Stimulated activated CD4-positive, alpha-beta T cell treated with anti-CD3 and anti-CD28 coated beads, TNF-alpha, amount 100 ng/mL, for 24 hours (primary cell): ENCODE data around the gene ERC1.
"Not testable (repeated sequence)": the region's sequence is repeated elsewhere in the genome, so short reads cannot be mapped to it uniquely, and the experiment has no call there.

Experiments used
- DNase-seq, 3 experiments: peaks; one replicate each; pipeline ENCODE4 v3.0.0-alpha.2; 2020; ENCODE audit warnings: low read depth in 3 of 3

ERC1 gene

GRCh38 chr12:1218369-1218768, 227.3 kb downstream of the ERC1 start:
- no peak for DNase-seq

DNA sequence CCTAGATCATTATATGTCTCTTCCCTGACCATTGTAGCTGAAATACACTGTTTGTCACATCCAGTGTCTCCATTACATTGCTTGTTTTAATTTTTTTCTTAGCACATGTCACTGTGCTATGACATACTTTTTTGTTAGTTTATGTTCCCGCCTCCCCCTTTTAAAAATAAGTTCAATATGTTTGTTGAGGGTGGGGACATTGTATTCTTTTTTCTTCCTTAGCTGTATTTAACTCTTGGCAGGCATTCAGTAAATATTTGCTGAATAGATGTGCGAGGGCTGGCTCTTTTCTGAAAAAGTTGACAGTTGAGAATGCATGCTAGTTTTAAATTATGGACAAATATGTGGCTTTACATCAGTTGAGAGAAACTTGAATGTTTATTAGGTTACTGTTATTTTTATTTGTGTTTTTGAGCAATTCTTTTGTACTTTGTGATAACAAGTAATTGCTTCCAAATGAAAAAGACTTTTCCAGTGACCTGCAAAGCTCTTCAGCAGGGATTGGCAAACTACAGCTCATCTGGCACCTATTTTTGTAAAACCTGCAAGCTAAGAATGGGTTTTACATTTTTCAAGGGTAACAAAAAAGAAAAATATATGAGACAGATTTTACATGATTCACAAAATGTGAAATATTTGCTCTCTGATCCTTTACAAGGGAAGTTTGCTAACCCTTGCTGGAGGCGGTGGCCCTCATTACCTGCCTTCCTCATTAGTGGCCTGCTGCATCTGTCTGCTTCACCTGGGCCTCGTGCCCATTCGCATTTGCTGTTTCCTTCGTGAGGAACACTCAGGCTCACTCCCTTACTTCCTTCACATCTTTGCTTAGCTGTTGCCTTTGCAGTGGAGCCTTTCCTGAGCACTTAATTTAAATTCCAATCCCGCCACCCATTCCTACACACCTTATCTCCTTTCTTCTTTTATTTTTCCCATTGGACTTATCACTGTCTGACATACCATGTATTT, 229.4 kb downstream of the ERC1 start:
- DNase-seq = no peak

DNA sequence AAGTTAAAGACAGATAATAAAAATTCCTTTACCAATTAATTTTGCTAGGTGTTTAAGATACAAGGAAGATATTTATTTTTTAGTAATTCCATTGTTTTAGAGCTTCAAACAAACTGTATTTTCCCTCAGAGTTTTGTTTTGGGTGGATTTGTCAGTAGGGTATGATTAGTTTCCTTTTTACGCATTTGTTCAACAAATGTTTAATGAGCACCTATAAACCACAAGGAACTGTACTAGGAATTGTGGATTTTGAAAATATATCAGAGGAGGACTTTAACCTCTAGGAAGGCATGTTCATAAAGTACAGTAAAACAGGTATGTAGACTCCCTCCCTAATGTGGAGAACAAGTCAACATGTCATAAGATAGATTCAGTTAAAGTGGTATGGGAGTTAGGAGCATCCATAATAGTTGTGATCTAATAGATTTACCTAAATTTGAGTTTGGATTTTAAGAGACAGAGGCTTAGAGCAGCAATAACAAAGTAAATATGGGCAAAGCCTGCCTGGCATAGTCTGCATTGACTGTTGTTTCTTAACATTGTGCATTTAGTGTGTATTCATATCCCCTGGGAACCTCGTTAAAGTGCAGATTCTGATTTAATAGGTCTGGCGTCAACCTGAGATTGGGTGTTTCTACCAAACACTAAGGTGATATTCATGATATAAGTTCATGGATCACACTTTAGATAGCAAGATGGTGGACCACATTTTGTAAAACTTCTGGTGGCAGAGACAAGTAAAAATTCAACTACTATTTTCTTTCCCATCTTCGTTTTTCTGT, 232.0 kb downstream of the ERC1 start:
- DNase-seq = no peak

GRCh38 chr12:1226951-1227350, 235.9 kb downstream of the ERC1 start:
- DNase-seq = no peak

DNA sequence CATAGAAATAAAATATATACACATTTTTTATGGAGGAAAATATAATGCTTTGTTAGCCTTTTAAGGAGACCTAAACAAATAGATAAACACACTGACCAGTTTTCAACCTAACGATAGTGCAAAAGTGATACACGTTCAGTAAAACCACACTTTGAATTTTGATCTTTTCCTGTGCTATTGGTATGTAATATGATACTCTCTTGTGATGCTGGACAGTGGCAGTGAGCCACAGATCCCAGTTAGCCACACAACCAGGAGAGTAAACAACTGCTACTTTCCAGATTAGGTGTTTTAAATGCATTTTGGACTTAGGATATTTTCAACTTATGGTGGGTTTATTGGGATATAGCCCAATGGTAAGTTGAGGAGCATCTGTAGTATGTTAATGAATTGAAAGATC, 243.1 kb downstream of the ERC1 start:
- DNase-seq = no peak

- no peak for DNase-seq
Observed at GRCh38 chr12:1246637-1247036, 255.6 kb downstream of the ERC1 start.

DNA sequence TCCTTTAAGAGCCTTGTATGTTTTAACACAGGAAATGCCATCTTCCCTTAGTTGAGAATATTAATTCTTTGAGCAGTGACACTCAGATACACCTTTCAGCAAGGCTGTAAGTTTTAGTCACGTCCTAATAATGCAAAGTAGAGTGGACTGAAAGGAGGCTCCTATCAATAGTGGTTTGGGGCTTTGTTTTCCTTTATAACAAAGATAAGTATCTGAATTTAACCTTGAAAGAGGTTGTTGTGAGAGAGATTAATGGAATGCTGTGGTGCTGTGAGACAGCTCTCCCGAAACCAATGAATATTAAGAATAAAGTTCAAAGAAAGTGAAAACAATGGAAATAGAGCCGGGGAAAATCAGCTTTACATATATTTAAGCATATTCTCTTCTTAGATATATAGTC, 259.6 kb downstream of the ERC1 start:
- DNase-seq = no peak

DNA sequence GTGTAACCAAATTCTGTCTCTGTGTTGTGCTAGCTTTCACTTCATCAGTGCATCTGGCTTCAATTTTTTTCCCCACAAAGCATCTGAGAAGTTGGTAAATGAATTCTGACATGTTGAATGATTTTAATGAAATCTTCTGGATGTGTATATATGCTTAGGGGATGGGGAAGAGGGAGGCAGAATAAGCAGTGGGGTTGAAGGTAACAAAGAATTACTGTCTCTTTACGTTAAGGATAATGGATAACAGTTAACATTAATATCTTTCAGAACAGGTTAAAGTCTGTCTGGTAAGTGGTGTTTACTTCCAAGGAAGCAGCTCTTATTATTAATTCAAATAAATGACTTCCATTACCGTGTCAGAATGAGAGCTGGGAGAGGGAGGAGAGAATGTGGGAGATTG, 261.7 kb downstream of the ERC1 start:
- DNase-seq = no peak

- not testable (repeated sequence) for DNase-seq
Observed at GRCh38 chr12:1255125-1255524, 264.1 kb downstream of the ERC1 start.

GRCh38 chr12:1255854-1256253, 264.8 kb downstream of the ERC1 start:
- DNase-seq = not testable (repeated sequence)

DNA sequence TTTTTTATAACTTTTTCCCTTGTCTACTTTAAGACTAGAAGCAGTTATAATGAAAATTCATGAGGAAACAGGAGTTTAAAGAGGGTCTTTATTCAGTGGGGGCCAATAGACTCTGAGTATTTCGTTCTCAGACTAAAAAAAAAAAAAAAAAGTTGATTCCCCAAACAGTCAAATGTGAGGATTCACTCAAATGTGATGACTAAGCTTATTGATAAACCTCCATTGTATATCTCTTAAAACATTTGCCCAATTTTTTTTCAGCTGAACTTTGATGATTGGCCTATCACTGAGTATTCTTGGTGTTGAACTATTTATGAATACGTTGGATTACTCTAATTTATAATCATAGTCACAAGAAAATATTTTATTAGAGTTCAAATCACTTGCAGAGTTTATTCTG, 265.3 kb downstream of the ERC1 start:
- DNase-seq = no peak

GRCh38 chr12:1256991-1257390, 266.0 kb downstream of the ERC1 start:
- DNase-seq = no peak

DNA sequence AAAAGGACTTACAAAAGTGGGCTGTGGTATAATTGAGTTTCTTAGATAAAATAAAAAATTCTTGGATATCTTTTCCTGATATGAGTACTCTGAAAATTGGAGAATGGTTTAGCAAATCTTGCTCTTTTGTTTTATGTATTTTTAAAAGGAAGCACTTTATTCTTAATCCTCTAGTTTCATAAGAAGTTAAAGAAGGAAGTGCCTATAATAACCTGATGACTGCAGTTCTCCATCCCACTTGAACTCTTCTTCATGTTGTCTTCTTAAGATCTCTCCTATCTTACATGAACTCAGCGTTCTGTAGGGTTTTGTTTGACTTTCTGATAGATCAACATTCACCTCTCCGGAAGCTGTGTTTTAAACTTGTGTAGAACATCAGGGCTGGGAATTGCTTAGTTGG, 271.0 kb downstream of the ERC1 start:
- no peak for DNase-seq

DNA sequence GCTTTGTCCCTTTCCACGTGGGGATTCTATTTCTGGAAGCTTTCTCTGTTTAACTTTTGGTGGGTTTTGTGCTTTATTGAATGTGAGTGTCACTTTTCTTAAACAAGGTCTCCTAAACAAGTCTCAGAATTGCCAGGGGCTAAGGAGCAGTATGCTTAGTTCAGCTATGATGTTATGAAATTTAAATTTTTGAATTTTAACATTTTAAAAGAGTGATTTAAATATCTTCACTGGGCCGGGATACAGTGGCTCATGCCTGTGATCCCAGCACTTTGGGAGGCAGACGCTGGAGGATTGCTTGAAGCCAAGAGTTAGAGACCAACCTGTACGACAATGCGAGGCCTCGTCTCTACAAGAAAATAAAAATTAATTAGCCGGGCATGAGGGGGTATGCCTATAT, 276.2 kb downstream of the ERC1 start:
- DNase-seq = no peak

DNA sequence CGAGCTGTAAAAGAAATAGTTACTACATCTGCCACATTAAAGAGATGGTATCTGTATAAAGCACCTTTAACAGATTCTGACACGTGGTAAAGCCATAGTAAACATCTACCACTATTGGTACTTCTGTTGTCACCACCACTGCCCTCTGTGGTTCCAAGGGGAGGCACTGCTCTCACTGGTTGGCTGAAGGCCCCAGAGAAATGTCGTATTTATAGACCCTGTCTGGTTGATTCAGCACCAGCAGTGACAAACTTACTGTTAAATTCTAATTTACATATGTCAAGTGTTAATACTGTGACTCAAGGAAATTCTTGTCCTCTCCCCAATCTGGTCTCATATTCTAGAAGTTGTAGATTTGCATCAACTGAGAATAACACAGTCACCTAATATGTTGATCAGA, 281.1 kb downstream of the ERC1 start:
- no peak for DNase-seq

DNA sequence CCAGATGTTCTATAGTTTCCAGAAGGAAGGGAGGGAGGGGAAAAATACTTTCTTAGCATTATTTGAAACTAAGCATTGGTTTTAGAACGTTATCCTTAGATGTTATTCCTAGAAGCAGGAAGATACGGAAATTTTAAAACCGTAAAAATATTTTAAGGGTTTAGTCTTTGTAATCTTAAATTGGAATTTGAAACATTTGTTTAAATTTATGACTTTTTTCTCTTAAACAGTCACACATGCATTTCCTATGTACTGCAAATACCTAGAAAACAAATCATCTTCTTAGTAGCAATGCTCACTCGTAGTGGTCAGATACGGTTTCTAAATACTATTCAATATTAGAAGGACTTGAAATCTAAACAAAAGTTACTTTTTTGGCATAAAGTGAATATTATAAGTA, 282.0 kb downstream of the ERC1 start:
- no peak for DNase-seq

- DNase-seq = no peak
Observed at GRCh38 chr12:1277905-1278304, 286.9 kb downstream of the ERC1 start.

DNA sequence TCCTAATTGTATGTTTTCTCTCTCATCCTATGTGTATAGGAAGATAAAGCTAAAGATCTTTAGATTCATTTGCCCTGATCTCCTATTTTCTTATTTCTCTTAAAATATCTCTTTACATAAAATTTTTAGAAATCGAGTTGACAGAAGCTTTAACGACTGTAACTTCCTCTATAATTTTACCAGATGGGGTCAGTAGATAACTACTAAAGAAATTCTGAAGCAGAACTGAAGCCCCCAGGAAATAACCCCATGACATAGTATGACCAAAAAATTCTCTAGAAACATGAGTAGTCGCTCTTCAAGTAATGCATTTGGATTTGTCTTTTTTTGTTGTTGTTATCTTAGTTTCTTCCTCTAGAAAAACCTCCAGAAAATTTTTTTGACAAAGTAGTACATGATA, 288.0 kb downstream of the ERC1 start:
- DNase-seq = no peak

DNA sequence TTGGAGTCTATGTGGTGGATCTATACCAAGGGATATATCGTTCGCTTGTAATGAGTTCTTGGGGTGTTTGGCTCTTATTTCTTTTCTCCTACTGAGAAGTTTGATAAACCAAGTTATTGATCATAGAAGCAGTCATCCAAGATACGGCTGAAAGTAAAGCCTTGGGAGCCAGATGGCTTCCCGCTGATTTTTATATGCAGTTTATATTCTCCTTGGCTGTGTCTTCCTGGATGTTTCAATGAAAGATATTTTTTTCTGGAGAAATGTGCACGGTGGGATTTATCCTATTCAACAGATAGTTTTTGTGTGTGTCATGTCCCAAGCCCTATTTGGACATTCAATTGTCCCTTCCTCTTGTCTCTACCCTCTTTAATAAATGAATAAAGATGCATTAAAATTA, 289.0 kb downstream of the ERC1 start:
- no peak for DNase-seq

DNA sequence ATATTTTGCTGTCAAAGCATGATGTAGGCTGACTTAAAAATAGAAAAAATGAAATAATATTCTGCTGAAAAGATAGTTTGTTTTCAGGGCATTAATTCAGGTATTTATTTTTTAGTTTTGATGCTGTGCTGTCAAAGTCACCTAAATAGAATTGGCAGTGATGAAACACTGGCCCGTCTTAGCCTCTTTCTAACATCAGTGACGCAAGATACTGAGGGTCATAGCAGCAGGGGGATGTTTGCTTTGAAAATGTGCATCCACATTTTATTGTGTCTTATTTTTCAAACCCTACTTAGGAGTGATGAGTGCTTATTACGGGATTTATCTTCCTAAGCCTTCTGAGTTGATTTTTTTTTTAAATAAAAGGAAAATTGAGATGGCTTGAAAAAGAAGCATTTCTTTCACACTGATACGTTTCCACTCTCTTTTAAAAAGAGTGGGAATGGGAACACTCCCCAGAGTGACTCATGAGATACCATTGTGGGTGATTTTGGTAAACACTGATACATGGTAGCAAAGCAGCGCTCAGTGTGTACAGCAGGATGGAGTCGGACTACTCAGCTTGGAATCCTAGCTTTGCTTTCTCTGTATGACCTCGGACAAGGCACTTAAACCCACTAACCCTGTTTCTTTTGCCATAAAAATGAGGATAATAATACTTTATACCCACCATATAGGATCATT, 290.8 kb downstream of the ERC1 start:
- DNase-seq = no peak

- no peak for DNase-seq
Observed at GRCh38 chr12:1282670-1283315, 291.8 kb downstream of the ERC1 start.

DNA sequence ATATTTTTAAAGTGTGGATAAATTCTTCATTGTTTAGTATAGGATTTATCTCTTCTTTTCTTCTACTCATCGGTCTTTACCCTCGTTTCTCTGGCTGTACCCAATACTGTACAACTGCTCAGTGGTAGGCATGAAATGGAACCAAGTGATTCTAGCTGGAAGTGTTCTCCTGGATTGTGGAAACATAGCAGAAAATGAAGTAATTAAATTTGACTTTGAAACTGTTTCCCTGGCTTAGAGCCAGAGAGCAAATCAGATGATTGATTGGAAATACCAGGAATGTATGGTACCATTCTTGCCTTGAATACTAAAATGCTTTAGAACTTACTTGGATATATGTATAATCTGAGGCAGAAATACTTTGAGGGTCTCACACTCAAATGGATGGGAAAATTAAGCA, 292.3 kb downstream of the ERC1 start:
- no peak for DNase-seq
